MV-4-11 (cell line): ENCODE results near the gene SPATA13.

Source experiments
- DNase-seq: peaks from one replicate; lab custom pipeline; 2025; lab: John Stamatoyannopoulos, UW

Gene SPATA13

GRCh38 chr13:24223341-24224231 lies 63.1 kb downstream of the SPATA13 start:
- no peak for DNase-seq

DNA sequence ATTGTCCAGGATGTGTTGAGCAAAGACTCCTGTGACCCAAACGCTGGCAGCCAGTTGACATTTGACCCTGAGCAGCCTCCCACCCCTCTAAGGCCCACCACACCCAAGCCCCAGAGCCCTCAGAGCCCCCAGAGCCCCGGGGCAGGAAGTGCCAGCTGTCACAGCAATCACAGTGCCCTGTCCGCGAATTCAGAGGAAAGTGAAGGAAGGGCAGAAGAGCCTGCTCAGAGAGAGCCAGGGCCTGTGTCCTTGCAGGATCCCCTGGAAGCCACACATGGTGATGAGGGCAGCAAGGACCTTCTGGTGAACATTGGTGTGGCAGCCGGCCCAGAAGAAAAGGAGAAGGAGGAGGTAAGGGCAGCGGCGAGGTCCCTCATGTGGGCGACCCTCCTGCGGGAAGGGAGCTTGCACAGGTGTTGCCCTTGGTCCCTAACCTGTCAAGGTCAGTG lies 63.7 kb downstream of the SPATA13 start:
- no peak for DNase-seq

DNA sequence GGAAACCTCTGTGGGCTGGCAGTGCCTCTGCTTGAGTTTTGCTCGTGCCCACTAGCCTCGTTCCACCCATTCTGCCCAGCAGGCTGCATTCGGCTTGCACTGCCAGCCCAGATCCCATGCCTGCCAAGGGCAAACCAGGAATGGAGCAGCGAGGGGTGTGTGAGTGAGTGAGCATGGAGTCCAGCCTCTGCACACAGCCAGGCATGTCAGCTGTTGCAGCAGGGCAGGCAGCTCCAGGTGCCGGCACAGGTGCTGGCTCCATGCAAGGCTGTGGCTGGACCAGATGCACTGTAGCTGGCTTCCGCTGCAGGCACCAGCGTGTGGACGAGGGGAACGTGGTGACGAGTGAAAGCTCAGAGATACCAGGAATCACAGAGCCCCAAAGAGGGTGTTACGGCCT lies 64.5 kb downstream of the SPATA13 start:
- DNase-seq = no peak

GRCh38 chr13:24225930-24226329 lies 65.4 kb downstream of the SPATA13 start:
- no peak for DNase-seq

- no peak for DNase-seq
Measured at GRCh38 chr13:24226762-24227161, 66.2 kb downstream of the SPATA13 start.

GRCh38 chr13:24228852-24229458 lies 68.4 kb downstream of the SPATA13 start:
- DNase-seq = peak; percentile 44

DNA sequence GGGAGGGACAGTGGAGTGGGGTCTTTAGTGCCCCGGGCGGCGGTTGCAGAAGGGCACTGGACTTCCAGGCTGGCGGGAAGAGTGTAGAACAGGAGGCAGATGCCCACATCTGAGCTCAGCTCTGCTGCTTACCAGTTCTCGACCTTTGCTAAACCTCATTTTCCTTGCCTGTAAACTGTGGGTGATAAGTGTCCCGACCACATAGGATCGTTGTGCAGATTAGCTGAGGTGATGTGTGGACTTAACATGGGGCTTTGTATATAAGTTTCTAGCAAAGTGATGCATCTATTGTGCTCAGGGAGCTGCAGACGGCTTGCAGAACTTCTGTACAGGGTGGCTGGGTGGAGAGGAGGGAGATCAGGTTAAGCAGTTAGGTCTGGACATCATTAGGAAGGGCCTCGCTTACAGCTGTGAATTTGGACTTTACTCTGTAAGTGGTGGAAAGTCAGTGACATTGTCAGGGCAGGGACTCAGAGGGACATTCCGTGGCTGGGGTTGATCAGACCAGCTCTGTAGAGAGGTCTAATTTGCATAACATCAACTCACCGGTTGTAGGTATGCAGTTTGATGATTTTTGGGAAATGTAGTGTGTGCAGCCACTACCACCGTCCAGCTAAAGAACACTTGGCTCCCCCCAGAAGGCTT lies 70.0 kb downstream of the SPATA13 start:
- DNase-seq = no peak

DNA sequence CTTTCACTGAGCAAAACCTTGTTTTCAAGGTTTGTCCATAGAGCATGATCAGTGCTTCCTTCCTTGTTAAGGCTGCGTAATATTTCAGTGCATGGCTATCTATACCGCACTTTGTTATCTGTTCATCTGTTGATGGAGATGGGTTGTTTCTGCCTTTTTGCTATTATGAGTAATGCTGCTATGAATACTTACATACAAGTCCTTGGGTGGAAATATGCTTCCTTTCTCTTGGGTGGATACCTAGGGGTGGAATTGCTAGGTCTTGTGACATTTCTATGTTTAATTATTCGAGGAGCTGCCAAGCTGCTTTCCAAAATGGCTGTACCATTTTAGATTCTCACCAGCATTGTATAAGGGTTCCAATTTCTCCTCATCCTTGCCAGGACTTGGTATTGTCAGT lies 70.9 kb downstream of the SPATA13 start:
- DNase-seq = no peak

DNA sequence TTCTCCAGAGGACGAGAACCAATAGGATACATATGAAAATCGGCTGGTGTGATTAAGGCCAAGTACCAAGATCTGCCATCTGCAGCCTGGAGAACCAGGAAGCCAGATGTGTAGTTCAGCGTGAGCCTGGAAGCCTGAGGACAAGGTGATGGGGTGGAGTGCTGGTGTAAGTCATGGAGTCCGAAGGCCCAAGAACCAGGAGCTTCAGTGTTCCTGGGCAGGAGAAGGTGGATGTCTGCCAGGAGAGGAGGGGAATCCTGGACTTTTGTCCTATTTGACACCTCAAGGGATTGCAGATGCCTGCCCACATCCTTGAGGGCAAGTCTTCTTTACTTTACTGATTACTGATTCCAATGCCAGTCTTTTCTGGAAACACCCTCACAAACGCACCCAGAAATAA lies 71.5 kb downstream of the SPATA13 start:
- no peak for DNase-seq

- no peak for DNase-seq
Measured at GRCh38 chr13:24232474-24232873, 72.0 kb downstream of the SPATA13 start.

DNA sequence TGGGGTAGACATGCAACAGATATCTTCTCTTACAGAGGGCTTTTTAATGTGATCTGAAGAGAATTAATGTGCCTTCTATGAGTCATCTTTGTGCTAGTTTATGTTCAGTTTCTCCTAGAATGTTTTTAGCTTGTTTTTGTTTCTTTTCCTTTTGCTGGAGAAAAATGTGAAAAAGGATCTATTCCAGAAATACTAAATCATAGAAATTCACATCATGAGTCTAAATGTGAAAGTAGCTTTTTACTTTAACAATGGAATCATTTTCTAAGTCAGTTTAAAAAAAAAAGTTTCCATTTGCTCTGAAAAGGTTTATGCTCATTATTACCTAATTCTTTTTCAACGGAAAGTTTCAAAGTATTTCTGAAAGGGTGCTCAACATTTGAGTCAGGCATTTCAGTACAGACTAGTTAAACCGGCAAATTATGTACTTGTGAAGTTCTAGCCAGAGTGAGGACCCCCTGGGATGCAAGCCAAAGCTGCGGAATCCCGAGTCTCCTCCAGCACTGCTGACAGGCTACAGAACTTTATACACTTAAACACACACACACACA lies 72.9 kb downstream of the SPATA13 start:
- DNase-seq = no peak

DNA sequence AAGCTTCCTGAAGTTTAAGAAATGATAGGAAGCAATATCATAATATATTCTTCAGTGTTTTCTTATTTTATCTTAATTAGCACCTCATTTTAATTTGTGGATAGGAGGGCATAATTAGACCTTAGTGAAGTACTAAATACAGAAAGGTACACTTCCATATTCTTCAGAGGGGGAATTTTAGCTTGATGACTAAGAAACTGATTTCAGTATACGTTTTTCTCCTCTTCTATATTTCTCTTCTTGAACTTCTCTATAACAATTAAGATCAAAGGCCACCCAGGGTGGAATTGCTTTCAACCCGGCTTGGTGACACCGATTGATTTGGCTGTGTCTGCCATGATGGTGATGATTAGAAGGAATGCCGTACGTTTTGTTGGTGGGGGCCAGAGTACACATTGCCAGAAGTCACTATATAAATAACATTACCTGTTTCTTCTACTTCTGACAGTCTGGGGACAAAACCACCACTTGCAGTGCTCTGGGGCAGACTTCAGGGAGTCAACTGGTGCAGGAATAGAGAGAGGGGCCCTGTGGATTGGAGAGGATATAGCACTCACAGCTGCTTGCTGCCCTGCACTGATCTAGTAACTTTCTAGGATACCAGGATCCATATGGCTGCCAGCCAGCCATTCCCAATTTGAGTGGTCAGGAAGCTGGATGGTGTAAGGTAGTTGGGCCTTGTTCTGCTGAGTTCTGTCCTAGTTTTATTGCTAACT lies 73.8 kb downstream of the SPATA13 start:
- DNase-seq = no peak

DNA sequence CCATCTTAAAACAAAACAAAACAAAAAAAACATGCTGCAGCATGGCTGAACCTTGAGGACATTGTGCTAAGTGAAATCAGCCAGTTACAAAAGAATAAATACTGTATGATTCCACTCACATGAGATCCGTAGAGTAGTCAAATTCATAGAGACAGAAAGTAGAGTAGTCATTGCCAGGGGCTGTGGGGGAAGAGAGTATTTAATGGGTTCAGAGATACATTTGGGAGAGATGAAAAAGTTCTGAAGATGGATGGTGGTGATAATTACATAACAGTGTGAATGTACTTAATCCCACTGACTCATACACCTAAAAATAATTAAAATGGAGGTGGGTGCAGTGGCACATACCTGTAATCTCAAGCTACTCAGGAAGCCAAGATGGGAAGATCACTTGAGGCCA lies 76.8 kb downstream of the SPATA13 start:
- no peak for DNase-seq

DNA sequence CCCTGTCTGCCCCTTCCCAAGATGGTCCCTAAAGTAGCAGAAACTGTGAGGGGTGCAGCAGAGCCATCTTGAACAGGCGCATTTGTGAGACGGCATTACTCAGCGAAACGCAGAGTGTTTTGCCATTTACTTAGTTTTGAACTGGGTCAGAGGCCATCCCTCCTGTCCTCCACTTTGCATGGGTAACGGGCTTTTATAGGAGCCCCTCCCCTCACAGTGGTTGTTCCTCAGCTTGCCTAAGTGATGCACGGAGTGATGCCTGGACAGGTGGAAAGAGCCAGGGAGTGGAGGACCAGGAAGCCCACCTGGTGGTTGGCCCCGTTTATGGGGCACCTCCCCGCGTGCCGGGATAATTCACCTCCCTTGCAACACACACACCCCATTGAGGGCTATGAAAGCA lies 80.8 kb downstream of the SPATA13 start:
- no peak for DNase-seq

- no peak for DNase-seq
Measured at GRCh38 chr13:24242100-24242499, 81.6 kb downstream of the SPATA13 start.

DNA sequence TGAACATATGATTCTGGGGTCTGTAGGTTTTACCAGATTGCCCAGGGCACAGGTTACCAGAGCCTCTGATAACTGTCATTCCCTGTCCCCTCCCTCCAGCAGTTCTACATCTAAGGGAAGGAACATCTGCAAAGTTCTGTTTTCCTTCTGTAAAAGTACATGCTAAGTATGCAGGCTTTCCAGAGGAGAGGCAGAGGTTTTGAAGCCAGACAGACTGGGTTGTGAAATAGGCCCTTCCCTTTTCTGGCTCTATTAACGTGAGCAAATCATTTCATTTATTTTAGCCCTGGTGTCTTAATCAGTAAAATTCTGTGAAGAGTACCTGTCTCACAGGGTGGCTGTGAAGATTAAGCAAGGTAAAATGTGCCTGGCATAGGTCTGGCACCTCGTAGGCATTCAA lies 82.8 kb downstream of the SPATA13 start:
- DNase-seq = peak; percentile 30

GRCh38 chr13:24244802-24245201 lies 84.3 kb downstream of the SPATA13 start:
- no peak for DNase-seq

GRCh38 chr13:24247016-24247415 lies 86.5 kb downstream of the SPATA13 start:
- DNase-seq = no peak

DNA sequence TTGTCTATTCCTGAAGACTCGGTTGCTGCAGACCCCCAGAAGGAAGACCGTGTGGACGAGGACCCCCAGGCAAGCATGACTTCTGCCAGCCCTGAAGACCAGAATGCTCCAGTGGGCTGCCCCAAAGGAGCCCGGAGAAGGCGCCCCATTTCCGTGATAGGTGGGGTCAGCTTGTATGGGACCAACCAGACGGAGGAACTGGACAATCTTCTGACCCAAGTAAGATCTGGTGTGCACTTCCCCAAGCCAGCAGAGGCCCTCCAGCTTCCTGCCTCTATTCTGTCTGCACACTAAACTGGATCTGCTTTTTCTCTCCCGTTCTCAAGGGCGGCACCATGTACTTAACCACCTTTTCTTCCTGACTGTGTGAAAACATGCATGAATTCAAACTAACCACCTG lies 89.1 kb downstream of the SPATA13 start:
- no peak for DNase-seq

DNA sequence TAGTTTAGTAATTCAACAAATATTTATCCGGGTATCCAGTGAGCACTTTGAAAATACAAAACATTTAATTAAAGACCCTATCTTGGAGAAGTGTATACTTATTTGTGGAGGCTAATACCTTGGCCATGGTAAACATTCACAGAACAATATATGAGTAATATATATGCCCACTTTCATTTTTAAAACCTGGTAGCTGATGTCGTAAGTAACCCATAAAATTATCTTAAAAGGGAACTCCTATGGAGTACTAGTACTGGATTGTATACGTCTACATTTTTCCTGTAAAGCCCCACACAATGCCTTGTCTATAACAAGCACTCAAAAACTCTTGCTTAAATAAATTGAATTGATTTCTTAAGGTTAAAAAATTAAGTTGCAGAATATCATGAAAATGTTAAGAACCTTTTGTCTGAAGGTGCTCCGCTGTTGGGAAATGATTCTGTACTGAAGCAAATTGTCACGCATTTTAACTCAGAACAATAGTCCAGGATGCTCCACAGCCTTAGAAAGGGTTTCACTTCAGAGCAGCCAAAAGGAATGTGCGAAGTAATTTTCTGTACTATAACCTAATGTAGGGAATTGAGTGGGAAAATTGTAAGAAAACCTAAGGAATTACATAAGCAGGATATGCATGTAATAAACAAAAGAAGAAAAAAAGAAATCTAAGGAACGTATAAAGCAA lies 90.0 kb downstream of the SPATA13 start:
- no peak for DNase-seq

DNA sequence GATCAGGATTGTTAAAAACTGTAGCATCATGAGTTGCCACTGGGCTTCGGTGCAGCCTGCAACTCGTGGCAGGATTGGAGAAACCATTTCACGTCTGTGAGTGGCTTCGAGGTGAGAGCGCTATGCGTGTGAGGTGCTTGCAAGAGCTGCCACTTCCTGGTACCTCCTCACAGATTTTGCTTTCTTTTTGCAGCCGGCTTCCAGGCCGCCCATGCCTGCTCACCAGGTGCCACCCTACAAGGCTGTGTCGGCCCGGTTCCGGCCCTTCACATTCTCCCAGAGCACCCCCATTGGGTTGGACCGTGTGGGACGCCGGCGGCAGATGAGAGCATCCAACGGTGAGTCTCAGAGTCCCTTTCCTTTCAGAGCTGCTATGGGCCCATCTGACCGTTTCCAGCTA lies 91.0 kb downstream of the SPATA13 start:
- no peak for DNase-seq

DNA sequence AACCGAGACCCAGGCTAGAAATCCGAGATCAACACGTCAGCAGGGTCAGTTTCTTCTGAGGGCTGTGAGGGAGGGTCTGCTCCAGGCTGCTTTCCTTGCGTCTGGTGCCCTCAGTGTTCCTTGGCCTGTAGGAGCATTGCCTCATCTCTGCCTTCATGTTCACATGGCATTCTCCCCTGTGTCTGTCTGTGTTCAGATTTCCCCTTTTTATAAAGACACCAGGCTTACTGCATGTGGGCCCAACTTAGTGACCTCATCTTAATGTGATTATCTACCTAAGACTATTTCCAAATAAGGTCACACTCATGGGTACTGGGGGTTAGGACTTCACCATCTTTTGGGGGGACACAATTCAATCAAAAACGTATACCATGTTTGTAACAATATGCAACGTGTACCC lies 91.6 kb downstream of the SPATA13 start:
- DNase-seq = peak; percentile 25
